Stimulated activated naive B cell treated with anti-CD40 and anti-IgM and Interleukin-4, amounts not matched to agents 10 μg/mL and 1 μg/mL and 100 μg/mL, for 72 hours (primary cell): ENCODE measurements around the gene ZBTB1.
"Not testable (repeated sequence)": the region's sequence is repeated elsewhere in the genome, so short reads cannot be mapped to it uniquely, and the experiment has no call there.

Experiments used
- ATAC-seq, 2 donors: fragments of 150-1000 bp; cut with Tn5 transposase; replicated peaks; 2 replicates each; pipeline ENCODE4 v1.10.0; 2021; ENCODE audit warnings: moderate library complexity in 1 of 2
- DNase-seq: peaks from one replicate; pipeline ENCODE4 v3.0.0; 2021
- H3K27ac Mint-ChIP-seq: one replicate; pipeline ENCODE4 v1.8.0; 2022; ENCODE audit warnings: mild to moderate bottlenecking, mixed read lengths
- H3K27me3 Mint-ChIP-seq, 2 donors: one replicate each; pipeline ENCODE4 v1.8.0; 2022; ENCODE audit warnings: mixed read lengths in 2 of 2
- H3K36me3 Mint-ChIP-seq, 2 donors: one replicate each; pipeline ENCODE4 v1.8.0; 2022; ENCODE audit warnings: mixed read lengths in 2 of 2, mild to moderate bottlenecking in 1 of 2
- H3K4me1 Mint-ChIP-seq, 2 donors: one replicate each; pipeline ENCODE4 v1.8.0; 2022; ENCODE audit warnings: mixed read lengths in 2 of 2, mild to moderate bottlenecking in 1 of 2
- H3K4me3 Mint-ChIP-seq, 2 donors: one replicate each; pipeline ENCODE4 v1.8.0; 2022; ENCODE audit warnings: mild to moderate bottlenecking in 2 of 2, mixed read lengths in 2 of 2, moderate library complexity in 1 of 2
- H3K9me3 Mint-ChIP-seq, 2 donors: one replicate each; pipeline ENCODE4 v1.8.0; 2022; ENCODE audit warnings: mixed read lengths in 2 of 2, mild to moderate bottlenecking in 1 of 2

Gene ZBTB1

GRCh38 chr14:64504897-64505794 is 576 bp downstream of the ZBTB1 start:
- Mint-ChIP-seq H3K36me3 (peaks cover 15 to 26% of the 10 kb centered on the region in 2 donors), H3K4me1 (peaks cover 43 to 78% of the 10 kb centered on the region in 2 donors), H3K9me3 (no peaks in the 10 kb centered on the region), H3K27me3 (no peaks in the 10 kb centered on the region), H3K27ac (peak overlapping the region; percentile 100), H3K4me3 (peak overlapping the region; percentile 85 to 100)
- ATAC-seq (peak; percentile 40 to 44), DNase-seq (peak; percentile 75)

GRCh38 chr14:64506721-64507120 is 2.2 kb downstream of the ZBTB1 start:
- no peak for ATAC-seq
- Mint-ChIP-seq H3K27ac (peak overlapping the region; percentile 100), H3K4me3 (peak overlapping the region; percentile 85 to 100), H3K9me3 (no peaks in the 10 kb centered on the region), H3K36me3 (peaks cover 15 to 26% of the 10 kb centered on the region in 2 donors), H3K4me1 (peaks cover 55 to 80% of the 10 kb centered on the region in 2 donors), H3K27me3 (no peaks in the 10 kb centered on the region)
- no peak for DNase-seq

- DNase-seq (no peak), ATAC-seq (no peak)
- no peaks in the 10 kb centered on the region for H3K9me3 Mint-ChIP-seq
- peaks cover 47 to 72% of the 10 kb centered on the region in 2 donors for H3K4me1 Mint-ChIP-seq
- no peaks in the 10 kb centered on the region for H3K27me3 Mint-ChIP-seq
- H3K36me3 Mint-ChIP-seq = peaks cover 15 to 24% of the 10 kb centered on the region in 2 donors
- H3K4me3 Mint-ChIP-seq = peak overlapping the region; percentile 19 to 85
- peak overlapping the region; percentile 60 for H3K27ac Mint-ChIP-seq
Measured at GRCh38 chr14:64507376-64508156, 3.0 kb downstream of the ZBTB1 start.

GRCh38 chr14:64508215-64508776 is 3.7 kb downstream of the ZBTB1 start:
- peak; percentile 14 to 20 for ATAC-seq
- Mint-ChIP-seq H3K4me3 (peak overlapping the region; percentile 29 to 43), H3K27me3 (no peaks in the 10 kb centered on the region), H3K27ac (peak overlapping the region; percentile 37), H3K9me3 (no peaks in the 10 kb centered on the region), H3K36me3 (peaks cover 15 to 20% of the 10 kb centered on the region in 2 donors), H3K4me1 (peaks cover 45 to 68% of the 10 kb centered on the region in 2 donors)
- DNase-seq = no peak

GRCh38 chr14:64509036-64509435 is 4.5 kb downstream of the ZBTB1 start:
- no peaks in the 10 kb centered on the region for H3K27me3 Mint-ChIP-seq
- H3K36me3 Mint-ChIP-seq = peaks cover 14 to 19% of the 10 kb centered on the region in 2 donors
- ATAC-seq (no peak), DNase-seq (no peak)
- H3K4me3 Mint-ChIP-seq = peak overlapping the region; percentile 39 to 47
- peaks cover 45 to 73% of the 10 kb centered on the region in 2 donors for H3K4me1 Mint-ChIP-seq
- peak overlapping the region; percentile 86 for H3K27ac Mint-ChIP-seq
- H3K9me3 Mint-ChIP-seq = no peaks in the 10 kb centered on the region

GRCh38 chr14:64510825-64511671 is 6.5 kb downstream of the ZBTB1 start:
- Mint-ChIP-seq H3K27me3 (no peaks in the 10 kb centered on the region), H3K36me3 (peaks cover 4 to 8% of the 10 kb centered on the region in 2 donors), H3K4me3 (peak overlapping the region in 1 of 2 donors; percentile 41), H3K27ac (no peak overlapping the region), H3K9me3 (no peaks in the 10 kb centered on the region), H3K4me1 (peaks cover 39 to 72% of the 10 kb centered on the region in 2 donors)
- ATAC-seq (no peak), DNase-seq (peak; percentile 20)

- Mint-ChIP-seq H3K27me3 (no peaks in the 10 kb centered on the region), H3K4me1 (peaks cover 32 to 65% of the 10 kb centered on the region in 2 donors), H3K9me3 (no peaks in the 10 kb centered on the region), H3K27ac (no peak overlapping the region), H3K36me3 (peaks cover 3 to 8% of the 10 kb centered on the region in 2 donors), H3K4me3 (no peak overlapping the region)
- ATAC-seq (no peak), DNase-seq (no peak)
Measured at GRCh38 chr14:64513271-64513670, 8.7 kb downstream of the ZBTB1 start.

GRCh38 chr14:64515053-64515452 is 10.5 kb downstream of the ZBTB1 start:
- Mint-ChIP-seq H3K36me3 (peaks cover 2 to 4% of the 10 kb centered on the region in 2 donors), H3K9me3 (no peaks in the 10 kb centered on the region)

GRCh38 chr14:64516969-64517368 is 12.4 kb downstream of the ZBTB1 start:
- Mint-ChIP-seq H3K27me3 (no peaks in the 10 kb centered on the region), H3K36me3 (peaks cover 2 to 4% of the 10 kb centered on the region in 2 donors), H3K4me3 (no peak overlapping the region), H3K27ac (no peak overlapping the region), H3K4me1 (peaks cover 11 to 32% of the 10 kb centered on the region in 2 donors), H3K9me3 (no peaks in the 10 kb centered on the region)
- no peak for DNase-seq
- ATAC-seq = no peak

More at GRCh38 chr14:64515053-64515452, 10.5 kb downstream of the ZBTB1 start:
- Mint-ChIP-seq H3K4me3 (no peak overlapping the region), H3K27ac (no peak overlapping the region), H3K27me3 (no peaks in the 10 kb centered on the region), H3K4me1 (peaks cover 25 to 49% of the 10 kb centered on the region in 2 donors)
- ATAC-seq (no peak), DNase-seq (no peak)

GRCh38 chr14:64517667-64518066 is 13.1 kb downstream of the ZBTB1 start:
- ATAC-seq, H3K27me3 Mint-ChIP-seq, H3K36me3 Mint-ChIP-seq, H3K4me3 Mint-ChIP-seq, DNase-seq, H3K9me3 Mint-ChIP-seq, H3K27ac Mint-ChIP-seq: not testable (repeated sequence)
- H3K4me1 Mint-ChIP-seq = peaks cover 11 to 32% of the 10 kb centered on the region in 2 donors

- Mint-ChIP-seq H3K9me3 (no peaks in the 10 kb centered on the region), H3K4me3 (no peak overlapping the region), H3K36me3 (peaks cover 2 to 4% of the 10 kb centered on the region in 2 donors), H3K27ac (no peak overlapping the region), H3K4me1 (peaks cover 11 to 32% of the 10 kb centered on the region in 2 donors), H3K27me3 (no peaks in the 10 kb centered on the region)
- no peak for ATAC-seq
- no peak for DNase-seq
Measured at GRCh38 chr14:64518229-64518628, 13.7 kb downstream of the ZBTB1 start.

GRCh38 chr14:64520699-64521098 is 16.1 kb downstream of the ZBTB1 start:
- Mint-ChIP-seq H3K9me3 (no peaks in the 10 kb centered on the region), H3K4me3 (no peak overlapping the region), H3K27ac (no peak overlapping the region), H3K36me3 (peaks cover 0 to 4% of the 10 kb centered on the region in 2 donors), H3K27me3 (no peaks in the 10 kb centered on the region), H3K4me1 (peaks cover 9 to 20% of the 10 kb centered on the region in 2 donors)
- DNase-seq (no peak), ATAC-seq (no peak)

- H3K27me3 Mint-ChIP-seq = no peaks in the 10 kb centered on the region
- peaks cover 4 to 15% of the 10 kb centered on the region in 2 donors for H3K36me3 Mint-ChIP-seq
- ATAC-seq = no peak
- H3K9me3 Mint-ChIP-seq = no peaks in the 10 kb centered on the region
- H3K4me3 Mint-ChIP-seq = no peak overlapping the region
- no peak for DNase-seq
- peaks cover 4 to 7% of the 10 kb centered on the region in 2 donors for H3K4me1 Mint-ChIP-seq
- no peak overlapping the region for H3K27ac Mint-ChIP-seq
Measured at GRCh38 chr14:64522591-64523355, 18.2 kb downstream of the ZBTB1 start.
